Osteoblast (primary cell): ENCODE data around the gene PPP1R9B. TPM values are rescaled to one million over a fixed set of nuclear protein-coding genes. Genes with fewer than 3 reads are reported as not detected.
A peak's percentile ranks its signal among the peaks of the same experiment; 100 is the strongest.

Source experiments
- DNase-seq: peaks from one replicate; pipeline ENCODE4 v3.0.0; 2011; ENCODE audit warnings: low spot score, mixed read lengths; ENCODE audit not compliant: insufficient read length; ENCODE audit errors: missing footprints
- H2AFZ ChIP-seq: 2 replicates; pipeline ENCODE4 v1.6.0; 2011; ENCODE audit warnings: mild to moderate bottlenecking, low read length
- H3K27ac ChIP-seq: 2 replicates; pipeline ENCODE4 v1.5.1; 2011; ENCODE audit warnings: mild to moderate bottlenecking, low read depth, low read length, moderate library complexity
- H3K27me3 ChIP-seq: 2 replicates; pipeline ENCODE4 v1.6.0; 2012; ENCODE audit warnings: mild to moderate bottlenecking, control low read depth, inconsistent platforms, low read length, moderate library complexity; ENCODE audit not compliant: insufficient read depth
- H3K36me3 ChIP-seq: 2 replicates; pipeline ENCODE4 v1.5.1; 2011; ENCODE audit warnings: mild to moderate bottlenecking, low read length, control low read depth, moderate library complexity; ENCODE audit not compliant: insufficient read depth
- H3K4me1 ChIP-seq: 2 replicates; pipeline ENCODE4 v1.5.1; 2011; ENCODE audit warnings: mild to moderate bottlenecking, low read length, control low read depth, moderate library complexity; ENCODE audit not compliant: insufficient read depth
- H3K4me2 ChIP-seq: 2 replicates; pipeline ENCODE4 v1.6.0; 2011; ENCODE audit warnings: mild to moderate bottlenecking, low read length; ENCODE audit not compliant: insufficient read depth
- H3K4me3 ChIP-seq: fragments of 200-600 bp; sonication (generic); 3 replicates; pipeline ENCODE4 v1.5.1; 2012; ENCODE audit warnings: mild to moderate bottlenecking, low read length, inconsistent platforms; ENCODE audit not compliant: insufficient read depth
- H3K79me2 ChIP-seq: 2 replicates; pipeline ENCODE4 v1.6.0; 2012; ENCODE audit warnings: mild to moderate bottlenecking, low read length, control low read depth, inconsistent platforms; ENCODE audit not compliant: insufficient read depth
- H3K9me3 ChIP-seq: 2 replicates; pipeline ENCODE4 v1.5.1; 2011; ENCODE audit warnings: low read depth, low read length, control low read depth
- H4K20me1 ChIP-seq: 2 replicates; pipeline ENCODE4 v1.6.0; 2012; ENCODE audit warnings: mild to moderate bottlenecking, low read length, control low read depth; ENCODE audit not compliant: insufficient read depth
- CTCF ChIP-seq: IDR thresholded peaks from 2 replicates; pipeline ENCODE4 v1.5.1; 2011; ENCODE audit warnings: mild to moderate bottlenecking, low read depth, low read length, moderate library complexity; ENCODE audit errors: extremely low read depth
- total RNA-seq: library from RNA; depleted of rRNA; stranded (reverse); fragments of >200 nt; gene quantifications from 2 replicates; pipeline ENCODE4 v1.2.3, GENCODE V29; 2012

PPP1R9B gene
- total RNA-seq, 1 donor = 48.9 TPM

GRCh38 chr17:50165066-50165465 is 14.6 kb upstream of the PPP1R9B start:
- no peak overlapping the region for H3K4me2 ChIP-seq
- no peaks in the 10 kb centered on the region for H4K20me1 ChIP-seq
- H3K27ac ChIP-seq = no peak overlapping the region
- H3K4me3 ChIP-seq = no peak overlapping the region
- peak; percentile 48 for DNase-seq
- H2AFZ ChIP-seq = no peak overlapping the region
- TF ChIP-seq CTCF = no peak
- H3K9me3 ChIP-seq = no peaks in the 10 kb centered on the region
- peaks cover 11% of the 10 kb centered on the region for H3K4me1 ChIP-seq
- no peaks in the 10 kb centered on the region for H3K27me3 ChIP-seq
- no peaks in the 10 kb centered on the region for H3K79me2 ChIP-seq
- H3K36me3 ChIP-seq = no peaks in the 10 kb centered on the region

- no peaks in the 10 kb centered on the region for H3K9me3 ChIP-seq
- H4K20me1 ChIP-seq = no peaks in the 10 kb centered on the region
- H3K27me3 ChIP-seq = no peaks in the 10 kb centered on the region
- no peak overlapping the region for H3K4me2 ChIP-seq
- no peak overlapping the region for H3K27ac ChIP-seq
- H3K4me1 ChIP-seq = peaks cover 11% of the 10 kb centered on the region
- no peak overlapping the region for H2AFZ ChIP-seq
- peak; percentile 37 for DNase-seq
- TF ChIP-seq CTCF = no peak
- H3K4me3 ChIP-seq = no peak overlapping the region
- H3K79me2 ChIP-seq = no peaks in the 10 kb centered on the region
- H3K36me3 ChIP-seq = no peaks in the 10 kb centered on the region
These were observed 14.2 kb upstream of the PPP1R9B start for GRCh38 chr17:50164697-50164988.

- no peak for TF ChIP-seq CTCF
These were observed 13.6 kb upstream of the PPP1R9B start for GRCh38 chr17:50163843-50164696.

GRCh38 chr17:50162466-50163254 is 12.2 kb upstream of the PPP1R9B start:
- TF ChIP-seq CTCF = no peak
- Histone ChIP-seq H3K27ac (no peak overlapping the region), H3K36me3 (no peaks in the 10 kb centered on the region), H3K4me1 (peaks cover 11% of the 10 kb centered on the region), H3K4me2 (no peak overlapping the region), H4K20me1 (no peaks in the 10 kb centered on the region), H3K9me3 (no peaks in the 10 kb centered on the region), H3K4me3 (no peak overlapping the region), H2AFZ (no peak overlapping the region), H3K79me2 (no peaks in the 10 kb centered on the region), H3K27me3 (no peaks in the 10 kb centered on the region)
- DNase-seq = no peak

More at GRCh38 chr17:50163843-50164696, 13.6 kb upstream of the PPP1R9B start:
- Histone ChIP-seq H3K4me1 (peaks cover 11% of the 10 kb centered on the region), H3K27ac (no peak overlapping the region), H3K4me3 (no peak overlapping the region), H3K4me2 (no peak overlapping the region), H3K27me3 (no peaks in the 10 kb centered on the region), H3K36me3 (no peaks in the 10 kb centered on the region), H3K79me2 (no peaks in the 10 kb centered on the region), H2AFZ (no peak overlapping the region), H3K9me3 (no peaks in the 10 kb centered on the region), H4K20me1 (no peaks in the 10 kb centered on the region)
- no peak for DNase-seq
